SU-DHL-6 (cell line): Measurements from ENCODE around the gene OR6B1.

Source experiments
- H2AFZ ChIP-seq: fragments of 200-600 bp; sonication (generic); 2 replicates; pipeline ENCODE4 v1.6.1; 2014; ENCODE audit warnings: low read depth, mild to moderate bottlenecking, moderate library complexity, mixed read lengths, antibody characterized with exemption, low read length; ENCODE audit not compliant: severe bottlenecking
- H3F3A ChIP-seq: fragments of 200-600 bp; shearing (Covaris generic); 2 replicates; pipeline ENCODE4 v1.6.0; 2016; ENCODE audit warnings: antibody characterized with exemption, mild to moderate bottlenecking; ENCODE audit not compliant: insufficient read depth
- H3K27ac ChIP-seq: fragments of 200-600 bp; sonication (generic); 2 replicates; pipeline ENCODE4 v1.5.1; 2016; ENCODE audit warnings: low read depth, mild to moderate bottlenecking, low read length, moderate library complexity, mixed read lengths
- H3K27me3 ChIP-seq: fragments of 200-600 bp; sonication (generic), shearing (Covaris generic); 2 replicates; pipeline ENCODE4 v1.6.0; 2014; ENCODE audit warnings: mild to moderate bottlenecking, low read length
- H3K36me3 ChIP-seq: fragments of 200-600 bp; sonication (generic); 2 replicates; pipeline ENCODE4 v1.6.1; 2014; ENCODE audit warnings: mild to moderate bottlenecking, low read length, mixed read lengths
- H3K4me2 ChIP-seq: fragments of 300-600, 200-600 bp; shearing (Covaris generic), sonication (generic); 2 replicates; pipeline ENCODE4 v1.6.0; 2014; ENCODE audit warnings: low read length, low read depth, mild to moderate bottlenecking; ENCODE audit not compliant: poor library complexity, severe bottlenecking
- H3K4me3 ChIP-seq: fragments of 200-600 bp; sonication (generic); 2 replicates; pipeline ENCODE4 v1.5.1; 2014; ENCODE audit warnings: antibody characterized with exemption, low read length, mild to moderate bottlenecking, mixed read lengths; ENCODE audit not compliant: insufficient read depth, poor library complexity, severe bottlenecking
- H3K79me2 ChIP-seq: fragments of 200-600 bp; sonication (generic); 2 replicates; pipeline ENCODE4 v1.6.1; 2014; ENCODE audit warnings: mild to moderate bottlenecking, low read length, moderate library complexity; ENCODE audit not compliant: insufficient read depth
- H3K9ac ChIP-seq: fragments of 200-600 bp; sonication (generic); 2 replicates; pipeline ENCODE4 v1.7.0; 2014; ENCODE audit warnings: mild to moderate bottlenecking, low read length
- H3K9me2 ChIP-seq: fragments of 200-600 bp; sonication (generic); replicated peaks from 2 replicates; pipeline ENCODE4 v1.6.1; 2014; ENCODE audit warnings: low read length; ENCODE audit not compliant: insufficient read depth
- H3K9me3 ChIP-seq: fragments of 200-600 bp; sonication (generic); 2 replicates; pipeline ENCODE4 v1.6.1; 2014; ENCODE audit warnings: low read length, mixed read lengths; ENCODE audit not compliant: insufficient read depth
- H4K20me1 ChIP-seq: fragments of 200-600 bp; sonication (generic); 2 replicates; pipeline ENCODE4 v1.6.1; 2014; ENCODE audit warnings: low read depth, mild to moderate bottlenecking, antibody characterized with exemption, low read length, moderate library complexity, mixed read lengths
- EZH2phosphoT487 ChIP-seq: fragments of 200-600 bp; sonication (generic), shearing (Covaris generic); conservative IDR thresholded peaks from 2 replicates; pipeline ENCODE4 v1.6.1; 2018; ENCODE audit warnings: mild to moderate bottlenecking, antibody characterized with exemption, low read length, moderate library complexity, mixed read lengths
- TF ChIP-seq, protein P1 (sequence below): fragments of 200-600 bp; sonication (generic); IDR thresholded peaks from one replicate; pipeline ENCODE4 v1.5.1; 2017; ENCODE audit warnings: antibody characterized with exemption, mild to moderate bottlenecking, low read length, moderate library complexity; ENCODE audit not compliant: insufficient read depth, poor library complexity, severe bottlenecking

The OR6B1 gene

DNA sequence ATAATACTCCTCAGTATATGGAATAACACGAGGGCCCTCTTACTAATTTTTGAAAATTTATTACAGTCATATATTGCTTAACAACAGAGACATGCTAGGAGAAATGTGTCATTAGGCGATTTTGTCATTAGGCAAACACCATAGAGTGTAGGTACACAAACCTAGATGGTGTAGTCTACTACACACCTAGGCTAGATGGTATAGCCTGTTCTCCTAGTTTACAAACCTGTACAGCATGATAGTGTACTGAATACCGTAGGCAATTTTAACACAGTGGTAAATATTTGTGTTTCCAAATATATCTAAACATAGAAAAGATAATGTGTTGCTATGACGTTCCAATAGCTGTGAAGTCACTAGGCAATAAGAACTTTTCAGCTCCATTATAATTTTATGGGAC lies 32.7 kb upstream of the OR6B1 start:
- no peaks in the 10 kb centered on the region for H4K20me1 ChIP-seq
- H3K27ac ChIP-seq = no peak overlapping the region
- no peak overlapping the region for H3K4me3 ChIP-seq
- H3K27me3 ChIP-seq = no peaks in the 10 kb centered on the region
- no peak overlapping the region for H2AFZ ChIP-seq
- TF ChIP-seq EZH2phosphoT487 = no peak
- TF ChIP-seq, protein P1, sequence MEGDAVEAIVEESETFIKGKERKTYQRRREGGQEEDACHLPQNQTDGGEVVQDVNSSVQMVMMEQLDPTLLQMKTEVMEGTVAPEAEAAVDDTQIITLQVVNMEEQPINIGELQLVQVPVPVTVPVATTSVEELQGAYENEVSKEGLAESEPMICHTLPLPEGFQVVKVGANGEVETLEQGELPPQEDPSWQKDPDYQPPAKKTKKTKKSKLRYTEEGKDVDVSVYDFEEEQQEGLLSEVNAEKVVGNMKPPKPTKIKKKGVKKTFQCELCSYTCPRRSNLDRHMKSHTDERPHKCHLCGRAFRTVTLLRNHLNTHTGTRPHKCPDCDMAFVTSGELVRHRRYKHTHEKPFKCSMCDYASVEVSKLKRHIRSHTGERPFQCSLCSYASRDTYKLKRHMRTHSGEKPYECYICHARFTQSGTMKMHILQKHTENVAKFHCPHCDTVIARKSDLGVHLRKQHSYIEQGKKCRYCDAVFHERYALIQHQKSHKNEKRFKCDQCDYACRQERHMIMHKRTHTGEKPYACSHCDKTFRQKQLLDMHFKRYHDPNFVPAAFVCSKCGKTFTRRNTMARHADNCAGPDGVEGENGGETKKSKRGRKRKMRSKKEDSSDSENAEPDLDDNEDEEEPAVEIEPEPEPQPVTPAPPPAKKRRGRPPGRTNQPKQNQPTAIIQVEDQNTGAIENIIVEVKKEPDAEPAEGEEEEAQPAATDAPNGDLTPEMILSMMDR = no peak
- H3K9ac ChIP-seq = no peak overlapping the region
- H3K36me3 ChIP-seq = no peaks in the 10 kb centered on the region
- H3K9me3 ChIP-seq = no peaks in the 10 kb centered on the region
- no peaks in the 10 kb centered on the region; the same call in 1 of the 2 replicates for H3K9me2 ChIP-seq
- no peak overlapping the region for H3K4me2 ChIP-seq
- no peaks in the 10 kb centered on the region for H3F3A ChIP-seq
- H3K79me2 ChIP-seq = no peaks in the 10 kb centered on the region

DNA sequence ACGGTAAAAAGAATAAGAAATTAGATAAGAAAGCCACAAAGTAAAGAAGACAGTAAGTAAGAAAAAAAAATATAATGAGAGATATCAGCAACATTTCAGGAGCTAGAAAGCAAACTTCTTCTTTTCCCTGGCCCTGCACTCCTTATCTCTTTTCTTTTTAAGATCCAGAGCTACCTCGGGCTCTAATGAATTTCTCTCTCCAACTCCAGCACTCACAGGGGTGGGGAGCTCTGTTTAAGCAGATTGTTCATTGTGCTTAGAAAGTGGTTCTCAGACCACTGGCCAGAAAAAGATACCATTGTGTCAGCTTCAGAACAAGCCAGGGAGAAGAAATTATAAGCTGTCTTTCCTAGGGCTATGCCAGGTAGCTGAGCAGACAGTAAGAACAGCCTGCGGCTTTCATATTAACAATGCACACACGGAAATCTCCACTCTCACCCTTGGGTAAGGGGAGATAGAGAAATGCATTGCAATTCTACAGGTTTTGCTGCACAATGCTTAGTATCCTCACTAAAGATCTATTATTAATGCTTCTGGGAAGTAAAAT lies 26.2 kb upstream of the OR6B1 start:
- no peaks in the 10 kb centered on the region for H3F3A ChIP-seq
- TF ChIP-seq EZH2phosphoT487 = no peak
- TF ChIP-seq, protein P1 = no peak
- H3K79me2 ChIP-seq = no peaks in the 10 kb centered on the region
- no peaks in the 10 kb centered on the region for H3K9me2 ChIP-seq
- no peaks in the 10 kb centered on the region for H3K27me3 ChIP-seq
- no peak overlapping the region for H3K4me2 ChIP-seq
- no peak overlapping the region for H3K27ac ChIP-seq
- no peaks in the 10 kb centered on the region for H3K36me3 ChIP-seq
- no peak overlapping the region for H3K4me3 ChIP-seq
- no peaks in the 10 kb centered on the region for H3K9me3 ChIP-seq
- no peak overlapping the region for H2AFZ ChIP-seq
- H3K9ac ChIP-seq = no peak overlapping the region
- H4K20me1 ChIP-seq = no peaks in the 10 kb centered on the region

DNA sequence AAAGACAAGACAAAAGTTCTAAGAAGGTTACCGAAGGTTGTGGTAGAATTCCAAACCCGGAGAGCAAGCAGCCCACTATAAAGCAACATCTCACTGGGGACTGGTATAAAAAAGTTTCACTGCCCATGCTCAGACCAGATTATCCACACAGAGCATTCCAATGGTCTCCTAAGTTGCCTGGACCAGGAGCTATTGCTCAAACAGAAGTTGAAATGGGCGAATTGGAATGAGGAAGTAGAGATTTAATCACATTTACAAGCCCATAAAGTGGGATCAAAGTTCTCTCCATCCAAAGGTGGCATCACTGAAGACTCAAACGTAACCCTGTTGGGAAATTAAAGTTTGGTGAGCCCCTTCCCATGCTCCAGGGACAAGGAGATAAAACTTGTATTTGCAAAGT lies 25.7 kb upstream of the OR6B1 start:
- Histone ChIP-seq H3K9me3 (no peaks in the 10 kb centered on the region), H3K4me3 (no peak overlapping the region), H3K9ac (no peak overlapping the region), H3K4me2 (no peak overlapping the region), H2AFZ (no peak overlapping the region), H3F3A (no peaks in the 10 kb centered on the region), H3K27me3 (no peaks in the 10 kb centered on the region), H3K36me3 (no peaks in the 10 kb centered on the region), H3K79me2 (no peaks in the 10 kb centered on the region), H3K9me2 (no peaks in the 10 kb centered on the region), H3K27ac (no peak overlapping the region), H4K20me1 (no peaks in the 10 kb centered on the region)
- no peak for TF ChIP-seq EZH2phosphoT487
- TF ChIP-seq, protein P1 = no peak
